ENCODE results near the gene SCN1A. TPM values are rescaled to one million over a fixed set of nuclear protein-coding genes. Genes with fewer than 3 reads are reported as not detected.
A peak's percentile ranks its signal among the peaks of the same experiment; 100 is the strongest.

Gene SCN1A
- total RNA-seq, 4 donors from 2014 or later, result not detected

DNA sequence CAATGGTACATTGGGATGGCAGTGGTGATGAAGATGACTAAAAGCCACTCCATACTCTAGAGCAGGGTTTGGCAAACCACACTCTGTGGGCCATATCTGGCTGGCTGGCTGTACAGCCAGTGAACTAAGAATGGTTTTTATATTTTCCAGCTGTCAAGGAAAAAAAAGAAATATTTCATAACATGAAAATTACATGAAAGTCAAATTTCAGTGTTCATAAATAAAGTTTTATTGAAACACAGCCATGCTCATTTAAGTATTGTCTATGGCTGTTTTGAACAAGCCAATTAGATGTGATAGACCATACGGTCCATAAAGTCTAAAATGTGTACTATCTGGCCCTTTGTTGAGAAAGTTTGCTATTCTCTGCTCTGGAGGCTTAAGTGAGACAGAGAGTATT, 175.7 kb downstream of the SCN1A start:
- in situ Hi-C loops (cut with MboI; ENCODE audit: low sequenced_read_pairs in 4 of 4), result loop anchor here in 3 of 4 donors (10.0 to 25.0 kb wide), 2 partner anchors 173 to 185 kb away; partner anchors contain the start of gene SCN1A (in 3 of the 3)
- intact Hi-C loops (cut with DNase I; ENCODE audit: low total_unique reads), result no loop called here
- H3K4me3 ChIP-seq, result peak overlapping the region in 1 of 4 donors; percentile 77

DNA sequence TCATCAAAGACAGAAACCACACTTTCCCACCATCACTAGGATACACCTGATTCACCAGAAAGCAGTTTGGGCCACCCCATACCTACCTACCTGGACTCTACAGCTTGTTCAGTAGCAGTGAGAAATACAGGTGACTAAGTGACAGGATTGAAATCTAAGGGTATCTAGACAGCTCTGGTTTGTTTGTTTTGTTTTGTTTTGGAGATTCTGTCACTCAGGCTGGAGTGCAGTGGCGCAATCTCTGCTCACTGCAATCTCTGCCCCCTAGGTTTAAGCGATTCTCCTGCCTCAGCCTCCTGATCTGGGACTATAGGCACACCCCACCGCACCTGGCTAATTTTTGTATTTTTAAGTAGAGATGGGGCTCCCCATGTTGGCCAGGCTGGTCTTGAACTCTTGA, 177.4 kb downstream of the SCN1A start:
- in situ Hi-C loops (cut with MboI; ENCODE audit: low sequenced_read_pairs in 4 of 4), result loop anchor here in 3 of 4 donors (10.0 to 25.0 kb wide), 2 partner anchors 174 to 187 kb away; partner anchors contain the start of gene SCN1A (in 3 of the 3)
- TF ChIP-seq, protein P1, sequence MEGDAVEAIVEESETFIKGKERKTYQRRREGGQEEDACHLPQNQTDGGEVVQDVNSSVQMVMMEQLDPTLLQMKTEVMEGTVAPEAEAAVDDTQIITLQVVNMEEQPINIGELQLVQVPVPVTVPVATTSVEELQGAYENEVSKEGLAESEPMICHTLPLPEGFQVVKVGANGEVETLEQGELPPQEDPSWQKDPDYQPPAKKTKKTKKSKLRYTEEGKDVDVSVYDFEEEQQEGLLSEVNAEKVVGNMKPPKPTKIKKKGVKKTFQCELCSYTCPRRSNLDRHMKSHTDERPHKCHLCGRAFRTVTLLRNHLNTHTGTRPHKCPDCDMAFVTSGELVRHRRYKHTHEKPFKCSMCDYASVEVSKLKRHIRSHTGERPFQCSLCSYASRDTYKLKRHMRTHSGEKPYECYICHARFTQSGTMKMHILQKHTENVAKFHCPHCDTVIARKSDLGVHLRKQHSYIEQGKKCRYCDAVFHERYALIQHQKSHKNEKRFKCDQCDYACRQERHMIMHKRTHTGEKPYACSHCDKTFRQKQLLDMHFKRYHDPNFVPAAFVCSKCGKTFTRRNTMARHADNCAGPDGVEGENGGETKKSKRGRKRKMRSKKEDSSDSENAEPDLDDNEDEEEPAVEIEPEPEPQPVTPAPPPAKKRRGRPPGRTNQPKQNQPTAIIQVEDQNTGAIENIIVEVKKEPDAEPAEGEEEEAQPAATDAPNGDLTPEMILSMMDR (IDR thresholded peaks at IDR 0.05 in 4 of 5, conservative IDR thresholded peaks at IDR 0.05 in 1 of 5), result no peak
- TF ChIP-seq POLR2A (IDR thresholded peaks at IDR 0.05), result no peak
- H3K27me3 ChIP-seq, result no peaks in the 10 kb centered on the region
- H3K4me3 ChIP-seq, result no peak overlapping the region
- H3K9me3 ChIP-seq, result no peaks in the 10 kb centered on the region
- H3K36me3 ChIP-seq, result peaks cover 0 to 25% of the 10 kb centered on the region in 2 donors
- intact Hi-C loops (cut with DNase I; ENCODE audit: low total_unique reads), result no loop called here
- H3K27ac ChIP-seq, result no peak overlapping the region
- ATAC-seq (no peak), DNase-seq (no peak)
- H3K4me1 ChIP-seq, result peaks cover 23 to 28% of the 10 kb centered on the region in 2 donors

More for the DNA sequence above, 175.7 kb downstream of the SCN1A start:
- Histone ChIP-seq H3K4me1 (peaks cover 23 to 28% of the 10 kb centered on the region in 2 donors), H3K27ac (no peak overlapping the region), H3K27me3 (no peaks in the 10 kb centered on the region), H3K9me3 (no peaks in the 10 kb centered on the region), H3K36me3 (peaks cover 0 to 20% of the 10 kb centered on the region in 2 donors)
- DNase-seq (no peak), ATAC-seq (no peak)
- TF ChIP-seq POLR2A (IDR thresholded peaks at IDR 0.05), result no peak
- TF ChIP-seq, protein P1 (IDR thresholded peaks at IDR 0.05 in 4 of 5, conservative IDR thresholded peaks at IDR 0.05 in 1 of 5), result no peak

DNA sequence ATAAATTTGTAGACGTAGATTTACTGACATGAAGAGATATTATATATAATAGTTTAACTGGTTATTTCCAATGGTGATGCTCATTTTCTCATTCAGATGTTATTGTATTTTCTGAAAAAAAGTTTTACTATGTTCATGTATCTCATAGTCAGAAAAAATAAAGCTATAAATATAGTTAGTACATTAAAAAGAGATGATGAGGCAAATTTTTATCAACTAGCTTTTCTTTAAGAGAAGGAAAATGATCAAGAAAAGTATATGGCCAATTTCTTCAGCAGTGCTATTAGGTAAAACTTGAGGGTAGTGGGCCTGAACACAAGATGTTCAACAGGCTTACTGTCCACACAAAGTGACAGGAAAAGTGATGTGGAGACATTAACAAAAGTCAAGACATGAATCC, 186.0 kb downstream of the SCN1A start:
- Histone ChIP-seq H3K4me1 (no peaks in the 10 kb centered on the region), H3K27ac (no peak overlapping the region), H3K36me3 (peaks cover 0 to 55% of the 10 kb centered on the region in 2 donors), H3K9me3 (no peaks in the 10 kb centered on the region), H3K4me3 (no peak overlapping the region), H3K27me3 (no peaks in the 10 kb centered on the region)
- intact Hi-C loops (cut with DNase I; ENCODE audit: low total_unique reads) (no loop called here), in situ Hi-C loops (cut with MboI; ENCODE audit: low sequenced_read_pairs in 4 of 4) (no loop called here)
- TF ChIP-seq, protein P1 (IDR thresholded peaks at IDR 0.05 in 4 of 5, conservative IDR thresholded peaks at IDR 0.05 in 1 of 5), result no peak
- no peak for TF ChIP-seq POLR2A (IDR thresholded peaks at IDR 0.05)
- ATAC-seq, result no peak
- DNase-seq, result no peak

DNA sequence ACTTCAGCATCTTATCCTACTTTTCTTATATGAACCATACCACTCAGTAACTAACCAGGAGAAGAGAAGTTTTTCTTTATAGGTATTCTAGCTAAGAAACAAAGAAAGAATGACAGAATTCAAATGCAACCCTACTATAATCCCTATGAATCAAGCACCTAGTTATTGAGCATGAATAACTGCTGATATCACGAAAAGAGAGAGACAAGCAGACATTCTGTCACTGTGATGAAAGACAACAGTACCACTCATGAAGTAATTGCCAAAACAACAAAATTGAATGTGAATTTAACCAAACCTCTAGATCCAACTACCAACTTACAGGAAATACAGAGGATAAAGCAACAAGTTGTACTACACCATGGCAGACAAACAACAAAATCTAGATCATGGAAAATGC, 189.6 kb downstream of the SCN1A start:
- no peak for TF ChIP-seq POLR2A (IDR thresholded peaks at IDR 0.05)
- TF ChIP-seq, protein P1 (IDR thresholded peaks at IDR 0.05 in 4 of 5, conservative IDR thresholded peaks at IDR 0.05 in 1 of 5), result no peak
- no peaks in the 10 kb centered on the region for H3K9me3 ChIP-seq
- no peaks in the 10 kb centered on the region for H3K27me3 ChIP-seq
- no peaks in the 10 kb centered on the region for H3K4me1 ChIP-seq
- DNase-seq, result no peak
- H3K4me3 ChIP-seq, result no peak overlapping the region
- in situ Hi-C loops (cut with MboI; ENCODE audit: low sequenced_read_pairs in 4 of 4), result no loop called here
- peaks cover 0 to 43% of the 10 kb centered on the region in 2 donors for H3K36me3 ChIP-seq
- ATAC-seq, result no peak
- intact Hi-C loops (cut with DNase I; ENCODE audit: low total_unique reads), result no loop called here
- no peak overlapping the region for H3K27ac ChIP-seq

Other genes starting within 250 kb of the SCN1A start
- gene TTC21B, start 174.2 kb downstream of the SCN1A start, total RNA-seq, result 10 to 100 TPM; 11.2 to 17.8 (median 13.0) TPM
- 1 to 10 TPM in 1 of 4 donors, under 1 TPM in 3; 0.10 to 1.1 (median 0.49) TPM for gene SCN9A, start 247.9 kb upstream of the SCN1A start, total RNA-seq

Measured in gastrocnemius medialis (tissue), 4 donors.